ENCODE results near the gene OTOP3.

DNA sequence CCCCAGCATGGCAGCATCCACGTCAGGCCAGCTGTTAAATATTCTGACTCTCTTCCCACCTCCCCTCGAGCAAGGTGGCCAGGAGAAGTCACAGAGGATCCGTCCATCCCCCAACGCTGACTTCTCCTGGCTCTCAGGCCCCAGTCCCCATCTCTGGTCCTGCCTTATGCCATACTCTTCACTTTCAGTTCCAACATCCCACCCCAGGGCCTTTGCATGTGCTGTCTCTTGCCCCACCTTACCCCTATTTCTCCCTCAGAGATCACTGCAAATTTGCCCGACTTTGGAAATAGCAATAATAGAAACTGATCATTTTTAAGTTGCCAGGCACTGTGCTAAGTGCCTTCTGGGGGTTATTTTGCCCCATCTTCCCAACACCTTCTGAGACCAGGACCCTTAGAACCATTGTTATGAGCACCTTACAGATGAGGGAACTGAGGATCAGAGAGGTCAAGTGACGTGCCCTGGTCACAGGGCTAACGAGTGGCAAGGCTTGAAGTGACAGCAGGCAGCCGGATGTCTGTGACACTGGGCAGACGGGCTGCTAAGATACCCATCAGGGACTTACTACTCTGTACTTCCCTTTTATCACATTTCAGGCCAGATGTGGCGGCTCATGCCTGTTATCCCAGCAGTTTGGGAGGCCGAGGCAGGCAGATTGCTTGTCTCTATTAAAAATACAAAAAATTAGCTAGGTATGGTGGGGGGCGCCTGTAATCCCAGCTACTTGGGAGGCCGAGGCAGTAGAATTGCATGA, 19.1 kb downstream of the OTOP3 start:
- TF ChIP-seq, protein P1, sequence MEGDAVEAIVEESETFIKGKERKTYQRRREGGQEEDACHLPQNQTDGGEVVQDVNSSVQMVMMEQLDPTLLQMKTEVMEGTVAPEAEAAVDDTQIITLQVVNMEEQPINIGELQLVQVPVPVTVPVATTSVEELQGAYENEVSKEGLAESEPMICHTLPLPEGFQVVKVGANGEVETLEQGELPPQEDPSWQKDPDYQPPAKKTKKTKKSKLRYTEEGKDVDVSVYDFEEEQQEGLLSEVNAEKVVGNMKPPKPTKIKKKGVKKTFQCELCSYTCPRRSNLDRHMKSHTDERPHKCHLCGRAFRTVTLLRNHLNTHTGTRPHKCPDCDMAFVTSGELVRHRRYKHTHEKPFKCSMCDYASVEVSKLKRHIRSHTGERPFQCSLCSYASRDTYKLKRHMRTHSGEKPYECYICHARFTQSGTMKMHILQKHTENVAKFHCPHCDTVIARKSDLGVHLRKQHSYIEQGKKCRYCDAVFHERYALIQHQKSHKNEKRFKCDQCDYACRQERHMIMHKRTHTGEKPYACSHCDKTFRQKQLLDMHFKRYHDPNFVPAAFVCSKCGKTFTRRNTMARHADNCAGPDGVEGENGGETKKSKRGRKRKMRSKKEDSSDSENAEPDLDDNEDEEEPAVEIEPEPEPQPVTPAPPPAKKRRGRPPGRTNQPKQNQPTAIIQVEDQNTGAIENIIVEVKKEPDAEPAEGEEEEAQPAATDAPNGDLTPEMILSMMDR (conservative IDR thresholded peaks at IDR 0.05), result no peak
- TF ChIP-seq EZH2 (IDR thresholded peaks at IDR 0.05; ENCODE audit: low read depth), result no peak
